Measurements from ENCODE around the gene WDR70. TPM values are rescaled to one million over a fixed set of nuclear protein-coding genes. Genes with fewer than 3 reads are reported as not detected.

Gene WDR70
- total RNA-seq, 8 experiments from 2014 or later: 19.9 to 45.1 (median 28.1) TPM

DNA sequence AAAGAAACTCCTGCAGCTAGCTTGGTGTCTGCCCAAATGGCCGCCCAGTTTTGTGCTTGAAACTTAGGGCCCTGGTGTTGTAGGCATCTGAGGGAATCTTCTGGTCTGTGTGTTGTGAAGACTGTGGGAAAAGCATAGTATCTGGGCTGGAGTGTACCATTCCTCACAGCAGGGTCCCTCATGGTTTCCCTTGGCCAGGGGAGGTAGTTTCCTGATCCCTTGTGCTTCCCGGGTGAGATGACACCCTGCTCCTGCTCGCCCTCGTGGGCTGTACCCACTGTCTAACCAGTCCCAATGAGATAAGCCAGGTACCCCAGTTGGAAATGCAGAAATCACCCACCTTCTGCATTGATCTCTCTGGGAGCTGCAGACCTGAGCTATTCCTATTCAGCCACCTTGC lies 277.9 kb downstream of the WDR70 start:
- in situ Hi-C loops (cut with MboI; ENCODE audit: low pct_unique_long_range_greater_than_20kb in 2 of 9, low sequenced_read_pairs in 9 of 9, unreplicated experiment in 9 of 9): no loop called here
- H3K4me1 ChIP-seq (replicated peaks in 1 of 2): no peaks in the 10 kb centered on the region
- 0 to 100% (median 59%) methylated on average over 1 to 4 of the region's 4 CpGs; no CpG with 5 or more reads in 5 of the 10 experiments for WGBS, 10 experiments
- H3K27ac ChIP-seq: no peak overlapping the region
- no peak overlapping the region for H3K4me3 ChIP-seq
- ATAC-seq (replicated peaks in 6 of 8): no peak

- H3K4me3 ChIP-seq: no peak overlapping the region
- 67 to 100% (median 80%) methylated on average over 1 to 2 of the region's 2 CpGs; no CpG with 5 or more reads in 3 of the 10 experiments for WGBS, 10 experiments
- in situ Hi-C loops (cut with MboI; ENCODE audit: low pct_unique_long_range_greater_than_20kb in 2 of 9, low sequenced_read_pairs in 9 of 9, unreplicated experiment in 9 of 9): no loop called here
- H3K4me1 ChIP-seq (replicated peaks in 1 of 2): no peaks in the 10 kb centered on the region
- no peak for ATAC-seq (replicated peaks in 6 of 8)
- no peak overlapping the region for H3K27ac ChIP-seq
Observed at GRCh38 chr5:37658440-37658839, 279.3 kb downstream of the WDR70 start.

- H3K4me1 ChIP-seq (replicated peaks in 1 of 2): no peaks in the 10 kb centered on the region
- in situ Hi-C loops (cut with MboI; ENCODE audit: low pct_unique_long_range_greater_than_20kb in 2 of 9, low sequenced_read_pairs in 9 of 9, unreplicated experiment in 9 of 9): no loop called here
- no peak for ATAC-seq (replicated peaks in 6 of 8)
Observed at GRCh38 chr5:37660319-37660718, 281.2 kb downstream of the WDR70 start.

GRCh38 chr5:37661227-37661920 lies 282.3 kb downstream of the WDR70 start:
- no peak overlapping the region for H3K27ac ChIP-seq
- in situ Hi-C loops (cut with MboI; ENCODE audit: low pct_unique_long_range_greater_than_20kb in 2 of 9, low sequenced_read_pairs in 9 of 9, unreplicated experiment in 9 of 9): no loop called here
- 20 to 80% (median 69%) methylated on average over 2 to 5 of the region's 5 CpGs; no CpG with 5 or more reads in 2 of the 10 experiments for WGBS, 10 experiments
- no peak for ATAC-seq (replicated peaks in 6 of 8)
- H3K4me3 ChIP-seq: no peak overlapping the region
- H3K4me1 ChIP-seq (replicated peaks in 1 of 2): no peaks in the 10 kb centered on the region

More at GRCh38 chr5:37660319-37660718, 281.2 kb downstream of the WDR70 start:
- Histone ChIP-seq H3K27ac (no peak overlapping the region), H3K4me3 (no peak overlapping the region)

DNA sequence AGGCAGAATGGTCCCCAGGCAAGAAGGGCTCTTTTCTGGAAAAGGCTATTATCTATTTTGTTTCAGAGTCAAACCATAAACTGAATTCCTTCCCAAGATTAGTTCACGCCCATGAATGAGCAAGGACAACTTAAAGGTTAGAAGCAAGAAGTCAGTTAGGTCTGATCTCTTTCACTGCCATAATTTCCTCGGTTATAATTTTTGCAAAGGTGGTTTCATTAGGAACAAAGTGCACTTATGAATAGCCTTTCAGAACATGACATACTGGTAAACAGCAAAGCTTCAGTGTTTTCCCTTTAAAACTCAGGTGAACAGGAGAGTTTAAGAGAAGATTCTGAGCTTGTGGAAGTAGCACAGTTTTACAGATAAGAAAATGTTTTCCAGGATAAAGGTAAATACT lies 282.8 kb downstream of the WDR70 start:
- WGBS, 10 experiments: 90 to 100% (median 93%) methylated on average over 1 to 2 of the region's 2 CpGs; no CpG with 5 or more reads in 2 of the 10 experiments
- Histone ChIP-seq H3K4me3 (no peak overlapping the region), H3K27ac (no peak overlapping the region), H3K4me1 (replicated peaks in 1 of 2) (no peaks in the 10 kb centered on the region)
- ATAC-seq (replicated peaks in 6 of 8): no peak
- in situ Hi-C loops (cut with MboI; ENCODE audit: low pct_unique_long_range_greater_than_20kb in 2 of 9, low sequenced_read_pairs in 9 of 9, unreplicated experiment in 9 of 9): no loop called here

- H3K27ac ChIP-seq: no peak overlapping the region
- H3K4me1 ChIP-seq (replicated peaks in 1 of 2): no peaks in the 10 kb centered on the region
- 17 to 94% (median 73%) methylated on average over 1 to 3 of the region's 3 CpGs for WGBS, 10 experiments
- no peak for ATAC-seq (replicated peaks in 6 of 8)
- in situ Hi-C loops (cut with MboI; ENCODE audit: low pct_unique_long_range_greater_than_20kb in 2 of 9, low sequenced_read_pairs in 9 of 9, unreplicated experiment in 9 of 9): no loop called here
- no peak overlapping the region for H3K4me3 ChIP-seq
Observed at GRCh38 chr5:37662362-37662761, 283.2 kb downstream of the WDR70 start.

DNA sequence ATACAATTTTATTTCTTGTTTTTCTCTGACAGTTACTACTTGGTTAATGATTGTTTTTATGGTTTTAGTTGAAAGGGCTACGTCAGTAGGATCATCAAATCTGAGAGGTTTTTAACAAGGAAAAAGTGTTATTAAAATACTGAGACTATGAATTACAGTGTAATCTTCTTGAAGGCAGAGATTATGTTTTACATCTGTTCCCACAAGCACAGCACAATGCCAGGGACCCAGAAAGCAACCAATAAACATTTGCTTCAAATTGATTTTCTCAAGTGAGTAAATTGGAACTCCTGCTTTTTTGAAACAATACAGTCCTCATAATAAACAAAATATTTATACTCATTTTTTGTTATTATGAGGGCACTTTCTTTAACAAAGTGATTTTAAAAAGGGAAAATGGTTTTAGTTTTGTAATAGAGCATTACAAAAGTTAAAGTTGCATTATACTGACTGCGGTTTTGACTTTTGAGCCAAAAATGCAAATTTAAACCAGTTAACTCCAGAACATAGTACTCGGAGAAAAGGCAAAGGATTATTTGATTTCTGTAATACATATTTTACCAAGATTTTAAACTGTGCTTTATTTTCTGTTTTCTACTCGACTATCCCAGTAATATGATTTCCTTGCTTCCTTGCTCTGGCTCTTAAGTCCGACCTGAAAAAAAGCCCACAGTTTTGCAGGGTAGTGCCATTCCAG lies 283.8 kb downstream of the WDR70 start:
- in situ Hi-C loops (cut with MboI; ENCODE audit: low pct_unique_long_range_greater_than_20kb in 2 of 9, low sequenced_read_pairs in 9 of 9, unreplicated experiment in 9 of 9): no loop called here
- no peak overlapping the region for H3K4me3 ChIP-seq
- H3K27ac ChIP-seq: no peak overlapping the region
- 10 to 92% (median 83%) methylated on average over 4 to 5 of the region's 5 CpGs for WGBS, 10 experiments
- no peaks in the 10 kb centered on the region for H3K4me1 ChIP-seq (replicated peaks in 1 of 2)
- peak in 3 of 8 experiments; percentile 14 to 68 (median 63) for ATAC-seq (replicated peaks in 6 of 8)

GRCh38 chr5:37663538-37663937 lies 284.4 kb downstream of the WDR70 start:
- ATAC-seq (replicated peaks in 6 of 8): no peak
- WGBS, 10 experiments: 49 to 93% (median 78%) methylated on average over 2 to 5 of the region's 5 CpGs; no CpG with 5 or more reads in 1 of the 10 experiments
- H3K27ac ChIP-seq: no peak overlapping the region
- in situ Hi-C loops (cut with MboI; ENCODE audit: low pct_unique_long_range_greater_than_20kb in 2 of 9, low sequenced_read_pairs in 9 of 9, unreplicated experiment in 9 of 9): no loop called here
- H3K4me1 ChIP-seq (replicated peaks in 1 of 2): no peaks in the 10 kb centered on the region
- no peak overlapping the region for H3K4me3 ChIP-seq

DNA sequence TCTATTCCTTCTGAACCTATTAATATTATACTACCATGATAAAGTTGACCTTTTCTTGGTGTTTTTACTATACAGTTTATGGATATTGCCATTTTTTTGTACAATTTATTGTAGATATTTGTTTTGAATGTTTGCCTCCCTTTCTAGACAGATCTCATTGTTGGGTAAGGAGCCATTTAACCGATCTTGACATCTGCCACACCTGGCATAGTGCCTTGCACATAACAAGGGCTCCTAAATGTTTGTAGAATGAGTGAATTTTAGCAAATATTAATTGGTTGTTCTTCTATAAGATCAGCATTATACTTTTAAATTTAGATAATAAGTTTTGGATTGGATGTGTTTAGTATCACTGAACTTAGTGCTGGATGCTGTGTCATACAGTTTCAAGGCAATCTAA lies 285.4 kb downstream of the WDR70 start:
- H3K27ac ChIP-seq: no peak overlapping the region
- 86 to 100% (median 93%) methylated on average over 1 of the region's 1 CpG; no CpG with 5 or more reads in 6 of the 10 experiments for WGBS, 10 experiments
- in situ Hi-C loops (cut with MboI; ENCODE audit: low pct_unique_long_range_greater_than_20kb in 2 of 9, low sequenced_read_pairs in 9 of 9, unreplicated experiment in 9 of 9): no loop called here
- no peak for ATAC-seq (replicated peaks in 6 of 8)
- no peaks in the 10 kb centered on the region for H3K4me1 ChIP-seq (replicated peaks in 1 of 2)
- no peak overlapping the region for H3K4me3 ChIP-seq

DNA sequence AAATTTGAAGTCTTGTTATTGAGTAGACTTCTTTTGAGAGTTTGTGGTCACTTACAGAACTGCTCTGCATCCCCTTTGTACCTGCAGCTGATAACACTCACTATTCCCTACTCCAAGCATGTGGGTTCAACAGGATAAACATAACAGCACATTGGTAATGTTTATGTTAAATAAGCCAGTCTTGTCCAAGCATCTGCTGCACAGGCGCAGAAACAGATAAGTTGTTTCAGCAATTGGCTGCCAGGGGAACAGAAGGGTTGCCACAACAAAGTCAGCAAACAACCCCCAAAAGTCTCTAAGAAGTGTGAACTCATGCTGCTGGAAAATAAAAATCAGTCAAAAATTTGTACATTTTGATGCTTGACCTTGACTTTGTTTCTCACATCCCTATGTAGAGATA lies 286.2 kb downstream of the WDR70 start:
- ATAC-seq (replicated peaks in 6 of 8): peak in 3 of 8 experiments; percentile 35 to 82 (median 41)
- H3K4me3 ChIP-seq: no peak overlapping the region
- H3K4me1 ChIP-seq (replicated peaks in 1 of 2): no peaks in the 10 kb centered on the region
- WGBS, 10 experiments: 57 to 100% (median 95%) methylated on average over 1 of the region's 1 CpG; no CpG with 5 or more reads in 4 of the 10 experiments
- in situ Hi-C loops (cut with MboI; ENCODE audit: low pct_unique_long_range_greater_than_20kb in 2 of 9, low sequenced_read_pairs in 9 of 9, unreplicated experiment in 9 of 9): no loop called here
- no peak overlapping the region for H3K27ac ChIP-seq

DNA sequence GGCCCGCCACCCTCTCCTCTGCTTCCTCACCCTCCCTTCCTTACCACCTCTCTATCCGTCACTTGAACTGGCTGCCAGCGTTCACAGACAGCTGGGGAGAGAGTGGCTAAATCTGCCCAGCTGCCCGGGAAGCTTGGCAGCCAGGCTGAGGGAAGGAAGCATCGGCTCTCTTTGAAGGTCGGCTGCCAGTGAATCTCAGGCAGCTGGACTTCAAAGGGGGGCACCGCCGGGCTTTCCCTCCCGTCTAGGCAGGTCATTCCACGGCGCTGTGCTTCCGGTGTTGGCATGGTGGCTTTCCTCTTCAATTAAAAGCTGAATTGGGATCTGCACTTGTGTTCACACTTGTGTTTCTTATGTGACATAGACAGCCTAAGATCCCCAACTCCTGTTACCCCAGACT lies 286.8 kb downstream of the WDR70 start:
- 37 to 100% (median 84%) methylated on average over 2 to 7 of the region's 12 CpGs; no CpG with 5 or more reads in 5 of the 10 experiments for WGBS, 10 experiments
- no peak overlapping the region for H3K27ac ChIP-seq
- ATAC-seq (replicated peaks in 6 of 8): peak in 1 of 8 experiments; percentile 58
- no peak overlapping the region for H3K4me3 ChIP-seq
- in situ Hi-C loops (cut with MboI; ENCODE audit: low pct_unique_long_range_greater_than_20kb in 2 of 9, low sequenced_read_pairs in 9 of 9, unreplicated experiment in 9 of 9): no loop called here
- no peaks in the 10 kb centered on the region for H3K4me1 ChIP-seq (replicated peaks in 1 of 2)

DNA sequence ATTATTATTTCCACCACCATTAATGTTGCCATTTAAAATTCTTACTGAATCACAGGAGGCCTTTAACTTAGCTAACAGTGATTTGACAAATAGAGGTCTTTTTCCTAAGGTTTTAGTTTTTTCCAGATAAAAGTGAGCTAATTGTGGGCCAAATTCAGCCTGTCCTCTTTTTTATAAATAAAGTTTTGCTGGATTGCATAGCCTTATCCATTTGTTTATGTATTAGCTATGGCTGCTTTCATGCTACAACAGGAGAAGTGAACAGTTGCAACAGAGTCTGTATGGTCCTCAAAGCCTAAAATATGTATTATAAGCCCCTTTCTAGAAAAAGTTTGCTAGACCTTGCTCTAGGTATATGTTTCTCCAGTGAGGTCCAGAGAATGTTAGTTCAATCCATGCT lies 288.3 kb downstream of the WDR70 start:
- in situ Hi-C loops (cut with MboI; ENCODE audit: low pct_unique_long_range_greater_than_20kb in 2 of 9, low sequenced_read_pairs in 9 of 9, unreplicated experiment in 9 of 9): no loop called here
- Histone ChIP-seq H3K27ac (no peak overlapping the region), H3K4me3 (no peak overlapping the region), H3K4me1 (replicated peaks in 1 of 2) (no peaks in the 10 kb centered on the region)
- no peak for ATAC-seq (replicated peaks in 6 of 8)

DNA sequence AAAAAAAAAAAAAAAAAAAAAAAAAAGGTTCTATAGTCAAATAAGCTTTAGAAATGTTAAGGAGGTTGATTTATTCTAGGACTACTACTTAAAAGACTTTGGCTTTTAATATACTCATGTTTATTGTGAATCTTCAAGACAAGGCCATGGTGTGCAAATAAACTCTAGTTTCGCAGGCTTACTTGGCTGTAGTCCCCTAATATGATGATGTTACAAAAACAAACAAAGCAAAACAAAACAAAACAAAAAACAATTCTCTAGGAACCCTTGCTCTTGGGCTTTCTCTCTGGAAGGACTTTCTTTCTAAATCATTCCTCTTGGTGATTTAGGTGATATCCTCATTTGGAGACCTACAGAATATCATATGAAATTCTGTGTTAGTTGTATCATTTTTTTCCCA lies 288.7 kb downstream of the WDR70 start:
- in situ Hi-C loops (cut with MboI; ENCODE audit: low pct_unique_long_range_greater_than_20kb in 2 of 9, low sequenced_read_pairs in 9 of 9, unreplicated experiment in 9 of 9): no loop called here
- no peaks in the 10 kb centered on the region for H3K4me1 ChIP-seq (replicated peaks in 1 of 2)
- H3K27ac ChIP-seq: no peak overlapping the region
- no peak for ATAC-seq (replicated peaks in 6 of 8)
- WGBS, 10 experiments: 83 to 100% (median 89%) methylated on average over 1 of the region's 1 CpG; no CpG with 5 or more reads in 3 of the 10 experiments
- no peak overlapping the region for H3K4me3 ChIP-seq
